Loucy (cell line): Measurements from ENCODE around the gene TMEM247.

Experiments
- H2AFZ ChIP-seq: fragments of 200-600 bp; sonication (generic); 2 replicates; pipeline ENCODE4 v1.6.0; 2016; ENCODE audit warnings: antibody characterized with exemption, mild to moderate bottlenecking, low read length, moderate library complexity
- H3F3A ChIP-seq: fragments of 200-600 bp; 2 replicates; pipeline ENCODE4 v1.6.0; 2016; ENCODE audit warnings: antibody characterized with exemption, low read depth, mild to moderate bottlenecking
- H3K27me3 ChIP-seq: fragments of 200-600 bp; sonication (generic); 2 replicates; pipeline ENCODE4 v1.6.1; 2014; ENCODE audit warnings: low read length, mild to moderate bottlenecking; ENCODE audit not compliant: insufficient read depth, poor library complexity, severe bottlenecking
- H3K36me3 ChIP-seq: fragments of 200-600 bp; sonication (generic); 2 replicates; pipeline ENCODE4 v1.6.1; 2016; ENCODE audit warnings: low read length; ENCODE audit not compliant: insufficient read depth
- H3K4me1 ChIP-seq: fragments of 200-600 bp; sonication (generic); 2 replicates; pipeline ENCODE4 v1.5.1; 2014; ENCODE audit warnings: low read length, mild to moderate bottlenecking; ENCODE audit not compliant: insufficient read depth, poor library complexity, severe bottlenecking
- H3K4me2 ChIP-seq: fragments of 200-600 bp; sonication (generic); 2 replicates; pipeline ENCODE4 v1.6.0; 2014; ENCODE audit warnings: antibody characterized with exemption, low read length, low read depth, mild to moderate bottlenecking; ENCODE audit not compliant: poor library complexity, severe bottlenecking
- H3K4me3 ChIP-seq: fragments of 200-600 bp; sonication (generic); 2 replicates; pipeline ENCODE4 v1.5.1; 2014; ENCODE audit warnings: low read length, mild to moderate bottlenecking, mixed read lengths; ENCODE audit not compliant: poor library complexity, severe bottlenecking
- H3K79me2 ChIP-seq: fragments of 200-600 bp; sonication (generic); 2 replicates; pipeline ENCODE4 v1.6.1; 2014; ENCODE audit warnings: low read length; ENCODE audit not compliant: insufficient read depth
- H3K9ac ChIP-seq: fragments of 200-600 bp; sonication (generic); 2 replicates; pipeline ENCODE4 v1.6.0; 2014; ENCODE audit warnings: mild to moderate bottlenecking, low read depth, low read length, moderate library complexity; ENCODE audit not compliant: poor library complexity, severe bottlenecking
- H3K9me2 ChIP-seq: fragments of 200-600 bp; sonication (generic); replicated peaks from 2 replicates; pipeline ENCODE4 v1.6.1; 2016; ENCODE audit warnings: low read depth, low read length, mixed read lengths
- H3K9me3 ChIP-seq: fragments of 200-600 bp; sonication (generic); 2 replicates; pipeline ENCODE4 v1.6.1; 2014; ENCODE audit warnings: mild to moderate bottlenecking, antibody characterized with exemption, low read length, low read depth; ENCODE audit not compliant: insufficient read depth
- H4K20me1 ChIP-seq: fragments of 200-600 bp; sonication (generic); 2 replicates; pipeline ENCODE4 v1.6.0; 2014; ENCODE audit warnings: antibody characterized with exemption, low read length, mild to moderate bottlenecking; ENCODE audit not compliant: insufficient read depth, poor library complexity, severe bottlenecking
- CTCF ChIP-seq: fragments of 200-600 bp; sonication (generic); conservative IDR thresholded peaks from 2 replicates; pipeline ENCODE4 v1.5.1; 2014; ENCODE audit warnings: mild to moderate bottlenecking, antibody characterized with exemption, low read length
- EZH2phosphoT487 ChIP-seq: fragments of 200-600 bp; IDR thresholded peaks from 2 replicates; pipeline ENCODE4 v1.6.1; 2018; ENCODE audit warnings: antibody characterized with exemption, mild to moderate bottlenecking, moderate library complexity, borderline replicate concordance

TMEM247 gene

DNA sequence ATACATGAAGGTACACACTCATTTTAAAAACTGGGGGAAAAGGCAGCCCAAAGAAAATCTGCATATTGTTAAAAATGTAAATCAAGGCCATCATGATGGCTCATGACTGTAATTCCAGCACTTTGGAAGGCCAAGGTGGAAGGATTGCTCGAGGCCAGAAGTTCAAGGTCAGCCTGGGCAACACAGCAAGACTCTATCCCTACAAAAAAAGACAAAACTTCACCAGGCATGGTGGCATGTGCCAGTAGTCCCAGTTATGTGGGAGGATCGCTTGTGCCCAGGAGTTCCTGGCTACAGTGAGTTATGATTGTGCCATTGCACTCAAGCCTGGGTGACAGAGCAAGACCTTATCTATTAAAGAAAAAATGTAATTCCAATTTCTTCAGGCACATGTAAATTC, 34.6 kb upstream of the TMEM247 start:
- H3K4me1 ChIP-seq, result peaks cover 10% of the 10 kb centered on the region
- H2AFZ ChIP-seq, result no peak overlapping the region
- no peak overlapping the region for H3K4me2 ChIP-seq
- no peaks in the 10 kb centered on the region for H3K9me3 ChIP-seq
- no peaks in the 10 kb centered on the region for H4K20me1 ChIP-seq
- H3K27me3 ChIP-seq, result no peaks in the 10 kb centered on the region
- no peak overlapping the region for H3K9ac ChIP-seq
- H3K4me3 ChIP-seq, result no peak overlapping the region
- TF ChIP-seq CTCF (no peak), EZH2phosphoT487 (no peak)
- no peaks in the 10 kb centered on the region for H3K9me2 ChIP-seq
- H3K36me3 ChIP-seq, result no peaks in the 10 kb centered on the region
- H3F3A ChIP-seq, result no peaks in the 10 kb centered on the region
- no peaks in the 10 kb centered on the region for H3K79me2 ChIP-seq

- Histone ChIP-seq H3K4me1 (peaks cover 2% of the 10 kb centered on the region), H3K9me3 (no peaks in the 10 kb centered on the region), H3K36me3 (no peaks in the 10 kb centered on the region), H3K4me2 (no peak overlapping the region), H3K4me3 (no peak overlapping the region), H3K9ac (no peak overlapping the region), H4K20me1 (no peaks in the 10 kb centered on the region), H3K27me3 (no peaks in the 10 kb centered on the region), H3F3A (no peaks in the 10 kb centered on the region), H2AFZ (no peak overlapping the region), H3K79me2 (no peaks in the 10 kb centered on the region), H3K9me2 (no peaks in the 10 kb centered on the region)
- TF ChIP-seq EZH2phosphoT487, result no peak
- TF ChIP-seq CTCF, result no peak
Measured at GRCh38 chr2:46445556-46445955, 33.8 kb upstream of the TMEM247 start.

- Histone ChIP-seq H3K27me3 (no peaks in the 10 kb centered on the region), H3K79me2 (no peaks in the 10 kb centered on the region)
Measured at GRCh38 chr2:46446871-46447568, 32.3 kb upstream of the TMEM247 start.

More at GRCh38 chr2:46446871-46447568, 32.3 kb upstream of the TMEM247 start:
- Histone ChIP-seq H4K20me1 (no peaks in the 10 kb centered on the region), H3K9me3 (no peaks in the 10 kb centered on the region), H3K9me2 (no peaks in the 10 kb centered on the region), H3K4me3 (no peak overlapping the region), H3K9ac (no peak overlapping the region), H3K4me1 (no peaks in the 10 kb centered on the region), H3F3A (no peaks in the 10 kb centered on the region), H2AFZ (no peak overlapping the region), H3K4me2 (no peak overlapping the region), H3K36me3 (no peaks in the 10 kb centered on the region)
- TF ChIP-seq CTCF (no peak), EZH2phosphoT487 (no peak)
